ENCODE results near the gene DMWD.

The DMWD gene

DNA sequence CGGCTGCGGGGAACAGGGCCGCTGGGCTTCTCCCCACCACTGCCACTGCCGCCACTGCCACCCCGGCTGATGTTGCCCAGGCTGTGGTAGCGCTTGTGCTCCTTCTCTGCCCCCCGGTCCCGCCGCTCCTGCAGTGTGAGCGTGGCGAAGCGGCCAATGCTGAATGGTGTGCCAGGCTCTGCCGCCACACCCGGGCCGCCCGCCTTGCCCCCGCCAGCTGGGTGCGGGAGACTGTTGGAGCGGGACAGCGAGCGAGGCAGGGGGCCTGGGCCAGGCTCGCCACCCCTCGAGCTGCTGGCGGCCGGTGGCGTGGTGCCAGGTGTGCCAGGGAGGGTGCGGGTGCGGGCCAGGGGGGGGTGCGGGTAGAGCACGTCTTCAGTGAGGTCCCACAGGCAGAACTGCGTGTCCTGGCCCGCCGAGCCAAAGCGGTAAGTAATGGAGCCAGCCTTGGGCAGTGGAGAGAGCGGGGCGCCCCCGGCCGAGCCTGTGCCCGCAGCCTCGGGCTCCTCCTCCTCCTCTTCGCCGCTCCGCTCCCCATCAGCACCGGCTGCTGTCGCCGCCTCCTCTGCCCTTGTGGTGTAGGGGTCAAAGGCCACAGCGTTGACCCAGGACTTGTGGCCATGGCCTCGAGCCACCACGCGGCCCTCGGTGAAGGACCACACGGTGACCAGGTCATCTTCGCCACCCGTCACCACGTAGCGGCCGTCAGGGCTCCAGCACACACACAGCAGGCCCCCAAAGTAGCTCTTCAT is 6.7 kb downstream of the DMWD start:
- DNase-seq, result no peak

GRCh38 chr19:45785097-45785496 is 7.5 kb downstream of the DMWD start:
- DNase-seq, result no peak

GRCh38 chr19:45784096-45784495 is 8.5 kb downstream of the DMWD start:
- no peak for DNase-seq

DNA sequence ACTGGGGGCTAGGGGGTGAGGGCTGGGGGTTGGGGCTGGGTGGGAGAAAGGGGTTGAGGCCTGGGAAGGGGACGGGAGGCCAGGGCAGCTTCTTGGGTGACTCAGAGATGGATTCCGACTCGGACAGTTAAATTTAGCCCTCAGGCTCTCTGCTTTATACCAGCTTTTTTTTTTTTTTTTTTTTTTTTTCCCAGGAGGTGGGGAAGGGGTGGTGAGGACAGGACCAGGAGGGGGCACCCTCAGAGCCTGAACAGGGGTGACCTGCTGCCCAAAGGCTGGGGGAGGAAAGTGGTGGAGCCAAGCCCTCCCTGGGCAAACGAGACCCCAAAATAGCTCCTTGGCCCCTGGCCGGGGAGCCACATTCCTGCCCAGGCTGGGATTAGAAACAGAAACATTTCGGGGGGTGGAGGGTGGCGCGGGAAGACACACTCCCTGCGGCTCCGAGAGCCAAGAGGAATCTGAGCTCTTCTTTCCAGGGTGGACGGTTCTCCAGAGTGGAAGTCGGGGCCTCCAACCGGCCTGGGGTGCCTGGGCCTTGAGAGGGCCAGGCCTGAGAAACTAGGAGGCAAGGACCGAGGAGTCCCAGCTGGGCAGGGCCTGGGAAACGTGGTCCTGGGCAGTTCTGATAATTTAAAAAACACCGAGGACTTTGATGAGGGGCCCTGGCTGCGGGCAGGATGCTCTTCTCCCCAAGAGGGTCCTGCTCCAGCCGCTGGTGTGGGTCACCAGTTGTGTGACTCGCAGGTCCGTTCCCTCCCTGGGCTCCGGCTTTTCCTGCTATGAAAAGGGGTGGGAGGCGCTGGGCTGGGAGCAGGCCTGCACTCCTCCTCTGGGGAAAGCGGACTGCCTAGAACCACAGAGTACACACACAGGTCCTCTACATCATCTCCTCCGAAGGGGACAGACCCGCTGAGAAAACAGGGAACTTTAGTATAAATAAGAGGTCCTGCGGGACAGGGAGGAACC is 9.5 kb downstream of the DMWD start:
- DNase-seq, result peak; percentile 37

- DNase-seq, result peak; percentile 47
Measured at GRCh38 chr19:45782162-45782691, 10.4 kb downstream of the DMWD start, which contains the start of gene DMPK. Gene DMPK (minus strand): TSS chr19:45782490. CDS start chr19:45782352, 138 bp downstream.

DNA sequence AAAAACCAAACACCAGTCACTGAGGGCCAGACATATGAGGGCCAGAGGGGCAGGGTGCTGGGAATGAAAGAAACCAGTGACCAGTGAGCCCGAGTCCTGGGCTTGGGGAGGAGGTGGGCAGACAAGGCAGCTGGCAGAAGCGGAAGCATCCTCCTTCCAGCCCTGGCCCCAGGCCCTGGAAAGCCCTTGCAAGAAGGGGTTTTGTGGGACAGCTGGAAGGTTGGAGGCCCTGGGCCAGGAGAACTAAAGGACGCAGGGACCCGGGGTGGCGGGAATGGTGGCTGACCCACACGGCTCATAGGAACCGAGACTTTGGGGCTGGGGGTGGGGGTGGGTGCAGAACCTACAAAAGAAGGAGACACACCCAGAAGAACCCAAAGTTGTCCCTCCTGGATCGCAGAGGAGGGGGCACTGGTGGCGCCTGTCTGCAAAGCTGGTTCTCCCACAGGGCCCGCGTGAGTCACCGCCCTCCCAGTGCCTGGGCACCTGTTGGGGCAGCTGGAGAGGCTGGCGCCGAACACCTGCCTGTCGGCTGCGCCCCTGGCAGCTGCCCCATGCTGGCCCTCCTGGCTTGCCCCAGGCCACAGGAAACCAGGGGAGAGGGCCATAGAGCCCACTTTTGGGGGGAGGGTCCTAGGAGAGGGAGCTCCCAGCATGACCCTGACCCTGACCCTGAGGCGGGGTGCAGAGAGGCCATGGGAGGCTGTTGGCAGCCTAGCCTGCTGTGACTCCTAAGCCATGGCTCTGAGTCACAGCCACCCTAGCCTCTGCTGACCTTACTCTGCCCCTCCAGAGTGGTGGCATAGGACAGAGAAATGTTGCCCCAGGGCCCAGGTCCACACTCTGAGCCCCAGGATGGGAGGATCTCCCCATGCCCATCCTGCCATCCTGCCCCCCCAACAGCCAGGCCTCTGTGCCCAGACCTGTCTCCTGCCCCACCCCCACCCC is 11.2 kb downstream of the DMWD start:
- peak; percentile 93 for DNase-seq

DNA sequence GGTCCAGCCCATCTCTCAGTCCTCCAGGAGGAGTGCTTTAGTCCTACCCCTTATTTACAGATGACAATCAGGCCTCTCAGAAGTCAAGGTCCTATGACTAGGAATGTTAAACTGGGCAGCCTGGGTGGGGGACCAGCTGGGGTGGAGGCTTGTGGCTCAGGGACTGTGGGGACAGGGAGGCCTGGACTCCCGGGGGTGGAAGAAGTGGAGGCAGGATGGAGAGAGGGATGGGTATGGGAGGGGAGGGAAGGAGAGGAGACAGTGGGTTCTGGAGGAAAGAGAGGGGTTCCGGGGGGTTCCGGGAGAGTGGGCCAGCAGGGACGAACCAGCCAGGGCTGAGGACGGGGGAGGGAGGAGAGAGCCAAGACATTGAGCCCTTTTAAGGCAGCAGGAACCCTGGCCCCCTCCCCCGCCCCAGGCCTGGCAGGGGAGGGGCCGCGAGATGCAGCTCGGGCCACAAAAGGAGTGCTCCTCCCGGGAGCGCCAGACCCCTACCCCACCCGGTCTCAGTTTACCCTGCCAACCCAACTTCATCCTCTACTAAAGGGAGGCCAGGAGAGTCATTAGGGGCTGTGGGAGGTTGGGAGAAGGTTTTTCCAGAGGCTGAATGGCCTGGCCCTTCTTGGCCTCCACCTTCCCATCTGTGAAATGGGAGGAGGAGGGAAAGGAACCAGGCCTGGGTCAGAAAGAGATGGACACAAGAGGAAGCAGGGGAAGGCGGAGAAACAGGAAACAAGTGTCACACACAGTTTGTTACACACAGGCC is 12.0 kb downstream of the DMWD start:
- DNase-seq, result peak; percentile 71

DNA sequence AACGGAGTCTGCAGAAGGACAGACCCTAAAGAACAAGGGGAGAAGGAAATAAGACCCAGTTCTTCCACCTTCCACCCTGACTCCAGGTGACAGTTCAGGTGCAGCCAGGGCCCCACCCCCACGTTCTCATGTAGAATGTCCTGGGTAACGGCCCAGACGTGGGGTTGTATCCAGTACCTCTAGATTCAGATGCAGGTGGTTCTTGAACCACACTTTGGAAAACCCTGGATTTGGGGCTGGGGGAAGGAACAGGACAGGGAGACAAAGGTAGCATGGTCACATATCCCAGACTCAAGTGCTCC is 12.5 kb downstream of the DMWD start:
- peak; percentile 55 for DNase-seq

GRCh38 chr19:45779231-45780145 is 13.2 kb downstream of the DMWD start:
- peak; percentile 94 for DNase-seq

GRCh38 chr19:45778010-45778661 is 14.5 kb downstream of the DMWD start:
- DNase-seq, result no peak

GRCh38 chr19:45777395-45777961 is 15.2 kb downstream of the DMWD start:
- DNase-seq, result no peak

DNA sequence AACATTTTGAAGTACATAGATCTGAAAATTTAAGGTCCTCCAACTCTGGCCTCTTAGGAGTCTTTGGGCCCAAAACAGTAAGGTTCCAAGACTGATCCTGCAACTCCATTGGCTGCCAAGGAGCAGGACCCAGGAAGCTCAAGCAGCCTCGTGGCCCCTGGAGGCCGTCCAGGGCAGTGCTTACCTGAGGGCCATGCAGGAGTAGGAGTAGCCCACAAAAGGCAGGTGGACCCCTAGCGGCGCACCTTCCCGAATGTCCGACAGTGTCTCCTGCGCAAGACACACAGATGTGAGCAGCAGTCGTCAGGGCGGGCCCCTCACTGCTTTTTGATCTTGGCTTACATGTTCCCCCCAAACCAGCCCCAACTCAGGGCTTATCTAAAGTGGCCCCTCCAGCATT is 17.9 kb downstream of the DMWD start:
- no peak for DNase-seq

- no peak for DNase-seq
Measured at GRCh38 chr19:45773384-45773783, 19.3 kb downstream of the DMWD start.

- no peak for DNase-seq
Measured at GRCh38 chr19:45772912-45773311, 19.7 kb downstream of the DMWD start.

DNA sequence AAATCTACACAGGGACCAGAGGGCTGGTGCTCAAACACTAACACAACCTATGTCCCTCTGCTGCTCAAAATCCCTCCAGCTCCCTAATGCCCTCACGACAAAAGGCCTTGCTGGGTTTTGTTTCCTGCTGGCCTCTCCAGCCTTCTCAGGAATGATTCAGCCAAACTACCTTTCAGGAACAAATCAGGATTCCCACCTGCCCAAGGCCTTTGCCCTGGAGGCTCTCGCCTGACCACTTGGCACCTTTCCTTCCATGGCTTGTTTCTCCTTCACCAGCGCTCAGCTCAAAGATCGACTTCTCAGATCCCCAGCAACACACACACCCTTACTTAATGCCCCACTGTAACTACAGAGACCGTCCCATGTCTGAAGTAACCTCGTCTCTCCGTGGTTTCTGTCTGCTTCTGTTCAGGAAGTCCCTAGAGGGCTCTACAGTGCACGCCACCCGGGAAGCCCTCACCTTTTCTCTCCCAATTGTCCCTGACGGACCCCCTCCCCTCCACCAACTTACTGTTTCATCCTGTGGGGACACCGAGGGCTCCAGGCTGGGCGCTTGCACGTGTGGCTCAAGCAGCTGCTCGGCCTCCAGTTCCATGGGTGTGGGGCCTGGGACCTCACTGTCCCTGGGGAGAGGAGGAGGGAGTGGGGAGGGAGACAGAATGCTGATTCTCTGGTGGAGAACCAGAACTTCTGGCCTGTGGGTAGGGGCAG is 20.4 kb downstream of the DMWD start:
- DNase-seq, result no peak

GRCh38 chr19:45771311-45771933 is 21.2 kb downstream of the DMWD start:
- no peak for DNase-seq

- DNase-seq, result peak; percentile 99
Measured at GRCh38 chr19:45770192-45771101, 22.2 kb downstream of the DMWD start.

DNA sequence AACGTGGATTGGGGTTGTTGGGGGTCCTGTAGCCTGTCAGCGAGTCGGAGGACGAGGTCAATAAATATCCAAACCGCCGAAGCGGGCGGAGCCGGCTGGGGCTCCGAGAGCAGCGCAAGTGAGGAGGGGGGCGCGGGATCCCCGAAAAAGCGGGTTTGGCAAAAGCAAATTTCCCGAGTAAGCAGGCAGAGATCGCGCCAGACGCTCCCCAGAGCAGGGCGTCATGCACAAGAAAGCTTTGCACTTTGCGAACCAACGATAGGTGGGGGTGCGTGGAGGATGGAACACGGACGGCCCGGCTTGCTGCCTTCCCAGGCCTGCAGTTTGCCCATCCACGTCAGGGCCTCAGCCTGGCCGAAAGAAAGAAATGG is 22.8 kb downstream of the DMWD start:
- DNase-seq, result peak; percentile 75

Data from NCI-H69 (cell line).